GM12874 (cell line): ENCODE data around the gene HYAL3.

Experiments
- TF ChIP-seq, protein P1 (sequence below): IDR thresholded peaks from 2 replicates; pipeline ENCODE4 v1.5.1; 2011; ENCODE audit warnings: low read depth, mild to moderate bottlenecking, control low read depth, low read length, moderate library complexity; ENCODE audit not compliant: insufficient read depth

The HYAL3 gene

GRCh38 chr3:50336452-50337174, 37.4 kb upstream of the HYAL3 start:
- TF ChIP-seq, protein P1, sequence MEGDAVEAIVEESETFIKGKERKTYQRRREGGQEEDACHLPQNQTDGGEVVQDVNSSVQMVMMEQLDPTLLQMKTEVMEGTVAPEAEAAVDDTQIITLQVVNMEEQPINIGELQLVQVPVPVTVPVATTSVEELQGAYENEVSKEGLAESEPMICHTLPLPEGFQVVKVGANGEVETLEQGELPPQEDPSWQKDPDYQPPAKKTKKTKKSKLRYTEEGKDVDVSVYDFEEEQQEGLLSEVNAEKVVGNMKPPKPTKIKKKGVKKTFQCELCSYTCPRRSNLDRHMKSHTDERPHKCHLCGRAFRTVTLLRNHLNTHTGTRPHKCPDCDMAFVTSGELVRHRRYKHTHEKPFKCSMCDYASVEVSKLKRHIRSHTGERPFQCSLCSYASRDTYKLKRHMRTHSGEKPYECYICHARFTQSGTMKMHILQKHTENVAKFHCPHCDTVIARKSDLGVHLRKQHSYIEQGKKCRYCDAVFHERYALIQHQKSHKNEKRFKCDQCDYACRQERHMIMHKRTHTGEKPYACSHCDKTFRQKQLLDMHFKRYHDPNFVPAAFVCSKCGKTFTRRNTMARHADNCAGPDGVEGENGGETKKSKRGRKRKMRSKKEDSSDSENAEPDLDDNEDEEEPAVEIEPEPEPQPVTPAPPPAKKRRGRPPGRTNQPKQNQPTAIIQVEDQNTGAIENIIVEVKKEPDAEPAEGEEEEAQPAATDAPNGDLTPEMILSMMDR = no peak

DNA sequence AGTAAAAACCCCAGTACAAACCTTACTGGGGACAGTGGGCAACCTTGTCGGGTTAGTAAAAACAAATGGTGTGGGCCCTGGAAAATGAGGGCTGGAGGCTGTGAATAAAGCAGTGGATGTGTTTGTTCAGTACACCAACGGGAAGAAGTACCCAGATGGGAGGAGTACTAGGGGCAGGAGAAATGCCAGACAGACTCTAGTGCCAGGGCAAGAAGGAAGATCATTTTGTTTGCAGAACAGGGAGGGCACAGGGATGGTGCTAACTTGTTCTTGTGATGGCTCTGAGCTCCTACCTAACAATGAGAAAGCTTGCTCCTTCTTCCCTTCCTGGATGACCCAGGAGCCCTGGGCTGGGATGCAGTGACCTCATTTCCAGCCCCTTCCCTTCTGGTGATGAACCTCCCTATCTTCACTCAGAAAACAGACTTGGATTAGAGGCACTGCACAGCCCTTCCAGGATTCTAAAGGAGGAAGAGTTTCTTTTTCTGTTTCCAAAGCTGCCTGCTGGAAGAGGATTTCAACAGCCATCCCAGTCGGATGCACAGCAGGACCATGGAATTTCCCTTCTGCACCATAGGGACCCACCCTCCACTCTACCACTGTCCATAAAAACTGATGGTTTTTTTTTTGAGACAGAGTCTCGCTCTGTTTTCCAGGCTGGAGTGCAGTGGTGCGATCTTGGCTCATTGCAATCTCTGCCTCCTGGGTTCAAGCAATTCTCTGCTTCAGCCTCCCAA, 35.3 kb upstream of the HYAL3 start:
- TF ChIP-seq, protein P1 = no peak

GRCh38 chr3:50333744-50334328, 34.6 kb upstream of the HYAL3 start:
- TF ChIP-seq, protein P1 = no peak

GRCh38 chr3:50331364-50331907, 32.2 kb upstream of the HYAL3 start:
- TF ChIP-seq, protein P1 = no peak

GRCh38 chr3:50330330-50330729, 31.1 kb upstream of the HYAL3 start:
- TF ChIP-seq, protein P1 = no peak

DNA sequence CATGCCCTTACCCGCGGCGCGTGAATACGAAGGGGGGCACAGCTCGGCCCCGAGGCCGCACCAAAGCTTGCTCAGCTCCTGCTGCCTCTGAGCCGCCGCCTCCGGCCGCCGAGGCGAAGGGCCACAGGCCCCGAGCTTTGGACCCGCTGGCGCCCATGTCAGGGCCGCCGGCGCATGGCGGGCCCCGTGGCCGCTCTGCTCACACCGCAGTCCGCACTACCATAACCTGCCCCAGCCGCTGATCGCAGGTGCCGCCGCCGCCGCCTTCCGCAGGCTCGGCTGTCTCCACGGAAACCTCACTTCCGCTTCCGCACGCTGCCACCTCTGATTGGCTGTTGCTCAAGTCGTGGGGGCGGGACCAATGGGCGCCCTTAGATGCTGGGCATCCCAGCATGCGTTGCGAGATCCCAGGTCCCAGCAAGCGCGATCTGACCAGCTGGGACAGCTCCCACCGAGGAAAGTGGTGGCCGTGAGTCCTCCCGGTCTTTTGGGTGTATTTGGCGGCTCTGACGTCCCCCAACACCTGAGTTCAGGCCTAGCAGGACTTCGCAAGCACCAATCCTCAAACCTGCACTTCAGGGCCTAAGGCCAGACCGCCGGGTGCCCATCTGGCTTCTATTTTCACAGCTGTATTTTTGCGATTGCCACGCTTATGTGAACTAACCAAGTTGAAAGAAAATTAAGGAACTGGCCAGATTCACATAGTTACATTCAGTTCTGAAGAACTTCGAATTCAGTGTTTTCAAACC, 28.9 kb upstream of the HYAL3 start, which contains the start of gene TUSC2:
Gene TUSC2, minus strand, starts transcription at position 281 of the 749 bp plus-strand sequence. Its CDS starts 124 bp downstream, at position 157.
- TF ChIP-seq, protein P1 = no peak
